Endothelial cell of umbilical vein (primary cell): ENCODE measurements around the gene B9D1. TPM values are rescaled to one million over a fixed set of nuclear protein-coding genes. Genes with fewer than 3 reads are reported as not detected.

ENCODE experiments used
- BruUV-seq: library from RNA; stranded (reverse); fragments of 400-500 nt; replicated peaks from 2 replicates; lab custom pipeline; 2021; lab: Mats Ljungman, UMichigan
- CTCF ChIA-PET: fragments of 300-600, 350-600 bp; sonication (Branson Sonifier 250); formaldehyde crosslinking; loops from one replicate; lab custom pipeline; 2021; ENCODE audit warnings: antibody characterized with exemption, inconsistent platforms; lab: Charles Lee
- POLR2A ChIA-PET: fragments of 300-600, 350-600 bp; sonication (Branson Sonifier 250); formaldehyde crosslinking; loops from one replicate; lab custom pipeline; 2021; ENCODE audit warnings: antibody characterized with exemption, inconsistent platforms; lab: Charles Lee
- DNase-seq: peaks from one replicate; pipeline ENCODE4 v3.0.0-alpha.2; 2011; ENCODE audit warnings: low read depth, low spot score
- FAIRE-seq: peaks from 2 replicates; lab custom pipeline; 2011; peaks lifted over from hg19 to GRCh38; lab: Jason Lieb, UNC
- H2AFZ ChIP-seq: 2 replicates; pipeline ENCODE4 v1.6.0; 2012; ENCODE audit warnings: low read depth, low read length, control low read depth, inconsistent platforms
- H3K27ac ChIP-seq: 2 replicates; pipeline ENCODE4 v1.5.1; 2011; ENCODE audit warnings: low read depth, mild to moderate bottlenecking, control low read depth, low read length, moderate library complexity; ENCODE audit not compliant: insufficient read depth
- H3K27me3 ChIP-seq, 2 experiments: 2 replicates each; pipeline versions ENCODE4 v1.6.0 to v1.6.1; 2011; ENCODE audit warnings: low read length in 2 of 2, mixed read lengths in 1 of 2; ENCODE audit not compliant: control insufficient read depth in 2 of 2, insufficient read depth in 2 of 2
- H3K36me3 ChIP-seq, 2 experiments: 2 replicates in 1 of 2; 3 replicates in 1 of 2; pipeline ENCODE4 v1.5.1; 2011; ENCODE audit warnings: low read length in 2 of 2, mild to moderate bottlenecking in 1 of 2, moderate library complexity in 1 of 2; ENCODE audit not compliant: control insufficient read depth in 2 of 2, insufficient read depth in 2 of 2; ENCODE audit errors: extremely low read depth in 1 of 2
- H3K4me1 ChIP-seq: 3 replicates; pipeline ENCODE4 v1.5.1; 2011; ENCODE audit warnings: mild to moderate bottlenecking, low read length; ENCODE audit not compliant: control insufficient read depth, insufficient read depth; ENCODE audit errors: extremely low read depth
- H3K4me2 ChIP-seq: 2 replicates; pipeline ENCODE4 v1.6.1; 2011; ENCODE audit warnings: low read length, control low read depth, mixed read lengths; ENCODE audit not compliant: insufficient read depth
- H3K4me3 ChIP-seq, 3 experiments: fragments of 200-600 bp in 1 of 3; sonication (generic), shearing (Covaris generic) in 1 of 3; replicated peaks in 1 of 3; 2 replicates each; pipeline ENCODE4 v1.5.1; 2011 to 2016; ENCODE audit warnings: control low read depth in 3 of 3, low read length in 3 of 3, mild to moderate bottlenecking in 2 of 3, inconsistent platforms in 1 of 3, low read depth in 1 of 3, moderate library complexity in 1 of 3; ENCODE audit not compliant: insufficient read depth in 1 of 3
- H3K79me2 ChIP-seq: 2 replicates; pipeline ENCODE4 v1.6.0; 2012; ENCODE audit warnings: low read length, inconsistent platforms; ENCODE audit not compliant: control insufficient read depth, insufficient read depth
- H3K9ac ChIP-seq: replicated peaks from 2 replicates; pipeline ENCODE3; 2011; ENCODE audit warnings: low read length, control low read depth; ENCODE audit not compliant: insufficient read depth; ENCODE audit errors: extremely low read depth
- H3K9me1 ChIP-seq: replicated peaks from 3 replicates; pipeline ENCODE4 v1.6.0; 2011; ENCODE audit warnings: mild to moderate bottlenecking, low read length; ENCODE audit not compliant: control insufficient read depth, insufficient read depth; ENCODE audit errors: extremely low read depth
- H3K9me3 ChIP-seq: replicated peaks from 2 replicates; pipeline ENCODE4 v1.5.1; 2012; ENCODE audit warnings: low read length, inconsistent platforms; ENCODE audit not compliant: control insufficient read depth, insufficient read depth
- H4K20me1 ChIP-seq: replicated peaks from 2 replicates; pipeline ENCODE3; 2011; ENCODE audit warnings: mild to moderate bottlenecking, low read length; ENCODE audit not compliant: control insufficient read depth, insufficient read depth; ENCODE audit errors: extremely low read depth
- FOS ChIP-seq: IDR thresholded peaks from 2 replicates; pipeline ENCODE4 v1.6.1; 2011; ENCODE audit warnings: mild to moderate bottlenecking, low read length, moderate library complexity, borderline replicate concordance; ENCODE audit not compliant: insufficient read depth
- GATA2 ChIP-seq: IDR thresholded peaks from 2 replicates; pipeline ENCODE4 v1.7.0; 2011; ENCODE audit warnings: low read depth, mild to moderate bottlenecking, moderate library complexity, mixed read lengths, low read length; ENCODE audit not compliant: insufficient read length, insufficient read depth
- JUN ChIP-seq: IDR thresholded peaks from 2 replicates; pipeline ENCODE4 v1.6.1; 2011; ENCODE audit warnings: borderline replicate concordance, low read depth; ENCODE audit not compliant: insufficient read length, insufficient read depth
- MYC ChIP-seq: IDR thresholded peaks from one replicate; pipeline ENCODE4 v1.6.1; 2011; ENCODE audit warnings: mild to moderate bottlenecking, low read depth, low read length
- POLR2A ChIP-seq: IDR thresholded peaks from 2 replicates; pipeline ENCODE4 v1.6.1; 2012; ENCODE audit warnings: low read depth, mild to moderate bottlenecking, control low read depth, low read length
- POLR2AphosphoS5 ChIP-seq: IDR thresholded peaks from 2 replicates; pipeline ENCODE4 v1.6.1; 2012; ENCODE audit warnings: low read depth, mild to moderate bottlenecking, control low read depth, low read length, moderate library complexity; ENCODE audit not compliant: insufficient read depth
- dilution Hi-C: fragments of 300-500 bp; cut with MboI; formaldehyde crosslinking; loops from one replicate; pipeline ENCODE4 v1.15.0; 2019; ENCODE audit warnings: low sequenced_read_pairs; ENCODE audit not compliant: extremely low pct_ligation_motif_present
- intact Hi-C: fragments of 100-400 bp; cut with micrococcal nuclease; formaldehyde crosslinking; loops from one replicate; pipeline ENCODE4 v1.10.0; 2022
- polyA plus RNA-seq, 4 experiments: library from polyadenylated mRNA; depleted of rRNA in 3 of 4; stranded (reverse) in 3 of 4; unstranded in 1 of 4; fragments of >200 nt; gene quantifications; 2 replicates each; pipeline versions ENCODE4 v1.2.1 to v1.2.3, GENCODE V29; 2011 to 2012; ENCODE audit warnings: missing spikeins in 1 of 4
- total RNA-seq: library from RNA; stranded (reverse); gene quantifications from 2 replicates; pipeline ENCODE4 v1.2.3, GENCODE V29; 2021
- TF ChIP-seq, protein P1 (sequence below): IDR thresholded peaks from 2 replicates; pipeline ENCODE4 v1.6.1; 2011; ENCODE audit not compliant: insufficient read depth, insufficient read length
- TF ChIP-seq, protein P2 (sequence below), 2 donors: IDR thresholded peaks; 1 replicate in 1 of 2; 2 replicates in 1 of 2; pipeline ENCODE4 v1.5.1; 2011; ENCODE audit warnings: low read length in 2 of 2, mild to moderate bottlenecking in 2 of 2, moderate library complexity in 2 of 2, control low read depth in 1 of 2, inconsistent platforms in 1 of 2, low read depth in 1 of 2; ENCODE audit not compliant: insufficient read depth in 1 of 2; ENCODE audit errors: extremely low read depth in 1 of 2

The B9D1 gene
- total and polyA plus RNA-seq, 2 donors (not counting 3 experiments of a cell fraction or from before 2014, with no cell fraction given) = 20.5 to 55.8 TPM

DNA sequence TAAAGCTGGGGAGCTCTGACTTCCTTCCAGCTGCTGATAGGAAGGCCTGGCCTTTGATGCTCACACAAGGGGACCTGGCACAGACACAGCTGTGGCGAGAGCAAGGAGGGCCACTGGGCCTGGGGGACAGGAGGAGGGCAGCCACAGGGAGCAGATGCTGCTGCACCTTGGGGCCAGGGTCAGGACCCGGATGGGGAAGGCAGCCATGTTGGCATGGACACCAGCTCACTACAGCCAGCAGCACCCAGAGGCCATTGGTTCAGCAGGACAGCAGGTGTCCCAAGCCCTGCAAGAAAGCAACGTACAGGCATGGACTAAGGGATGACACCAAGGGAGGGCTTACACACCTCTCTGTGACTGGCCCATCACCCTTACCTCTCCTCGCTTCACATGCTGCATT is 40.5 kb upstream of the B9D1 start:
- peaks cover 9% of the 10 kb centered on the region for H3K4me1 ChIP-seq
- no peak overlapping the region for H3K4me2 ChIP-seq
- DNase-seq (no peak), FAIRE-seq (no peak)
- H3K27me3 ChIP-seq = no peaks in the 10 kb centered on the region
- BruUV-seq = no TSS peak
- no peaks in the 10 kb centered on the region for H3K79me2 ChIP-seq
- intact Hi-C loops = no loop called here
- no peaks in the 10 kb centered on the region for H3K9me3 ChIP-seq
- no peaks in the 10 kb centered on the region for H3K9me1 ChIP-seq
- no peaks in the 10 kb centered on the region for H3K36me3 ChIP-seq
- H4K20me1 ChIP-seq = no peaks in the 10 kb centered on the region
- dilution Hi-C loops = no loop called here
- no peak overlapping the region for H3K9ac ChIP-seq
- ChIA-PET CTCF (no interaction called here), POLR2A (no interaction called here)
- TF ChIP-seq, protein P1, sequence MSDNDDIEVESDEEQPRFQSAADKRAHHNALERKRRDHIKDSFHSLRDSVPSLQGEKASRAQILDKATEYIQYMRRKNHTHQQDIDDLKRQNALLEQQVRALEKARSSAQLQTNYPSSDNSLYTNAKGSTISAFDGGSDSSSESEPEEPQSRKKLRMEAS = no peak
- no peak for TF ChIP-seq GATA2
- no peak for TF ChIP-seq FOS
- no peak for TF ChIP-seq POLR2A
- no peak for TF ChIP-seq POLR2AphosphoS5
- TF ChIP-seq MYC = no peak
- no peak overlapping the region for H3K27ac ChIP-seq
- no peak overlapping the region for H2AFZ ChIP-seq
- no peak overlapping the region for H3K4me3 ChIP-seq

GRCh38 chr17:19402171-19402570 is 39.6 kb upstream of the B9D1 start:
- Histone ChIP-seq H3K9me1 (no peaks in the 10 kb centered on the region), H3K4me3 (no peak overlapping the region), H4K20me1 (no peaks in the 10 kb centered on the region), H3K27ac (no peak overlapping the region), H3K4me1 (peaks cover 10% of the 10 kb centered on the region), H3K27me3 (no peaks in the 10 kb centered on the region), H3K4me2 (no peak overlapping the region), H3K9me3 (no peaks in the 10 kb centered on the region), H3K9ac (no peak overlapping the region), H2AFZ (no peak overlapping the region), H3K36me3 (no peaks in the 10 kb centered on the region), H3K79me2 (no peaks in the 10 kb centered on the region)
- ChIA-PET CTCF (interaction anchor here (1.4 kb wide), 1 partner anchor 45 kb away, joined by 4 read pairs; no protein-coding TSS in a partner anchor), POLR2A (no interaction called here)
- dilution Hi-C loops = no loop called here
- no peak for TF ChIP-seq POLR2AphosphoS5
- TF ChIP-seq MYC = no peak
- TF ChIP-seq, protein P2, sequence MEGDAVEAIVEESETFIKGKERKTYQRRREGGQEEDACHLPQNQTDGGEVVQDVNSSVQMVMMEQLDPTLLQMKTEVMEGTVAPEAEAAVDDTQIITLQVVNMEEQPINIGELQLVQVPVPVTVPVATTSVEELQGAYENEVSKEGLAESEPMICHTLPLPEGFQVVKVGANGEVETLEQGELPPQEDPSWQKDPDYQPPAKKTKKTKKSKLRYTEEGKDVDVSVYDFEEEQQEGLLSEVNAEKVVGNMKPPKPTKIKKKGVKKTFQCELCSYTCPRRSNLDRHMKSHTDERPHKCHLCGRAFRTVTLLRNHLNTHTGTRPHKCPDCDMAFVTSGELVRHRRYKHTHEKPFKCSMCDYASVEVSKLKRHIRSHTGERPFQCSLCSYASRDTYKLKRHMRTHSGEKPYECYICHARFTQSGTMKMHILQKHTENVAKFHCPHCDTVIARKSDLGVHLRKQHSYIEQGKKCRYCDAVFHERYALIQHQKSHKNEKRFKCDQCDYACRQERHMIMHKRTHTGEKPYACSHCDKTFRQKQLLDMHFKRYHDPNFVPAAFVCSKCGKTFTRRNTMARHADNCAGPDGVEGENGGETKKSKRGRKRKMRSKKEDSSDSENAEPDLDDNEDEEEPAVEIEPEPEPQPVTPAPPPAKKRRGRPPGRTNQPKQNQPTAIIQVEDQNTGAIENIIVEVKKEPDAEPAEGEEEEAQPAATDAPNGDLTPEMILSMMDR (IDR thresholded peaks at IDR 0.05; ENCODE audit: extremely low read depth in 1 of 2, insufficient read depth in 1 of 2, low read depth in 1 of 2, low read length in 2 of 2) = no peak
- TF ChIP-seq JUN = no peak
- no TSS peak for BruUV-seq
- FAIRE-seq = no peak
- intact Hi-C loops = no loop called here
- DNase-seq = no peak
